ENCODE data around the gene RNF157. TPM values are rescaled to one million over a fixed set of nuclear protein-coding genes. Genes with fewer than 3 reads are reported as not detected.

RNF157 gene
- total and polyA plus RNA-seq, 2 of the 4 experiments (the other 2 are of a cell fraction), result 0.54 to 1.3 TPM

- Histone ChIP-seq H2AK5ac (ENCODE audit: low read depth, low read length) (no peak overlapping the region), H4K5ac (ENCODE audit: low read depth, low read length) (no peak overlapping the region), H2BK120ac (ENCODE audit: low read depth, low read length) (no peak overlapping the region), H2BK5ac (ENCODE audit: low read depth, low read length, poor library complexity, severe bottlenecking) (no peak overlapping the region), H3K14ac (replicated peaks; ENCODE audit: low read depth, low read length) (no peak overlapping the region), H2AFZ (replicated peaks; ENCODE audit: low read length, poor library complexity) (peak overlapping the region; percentile 65), H4K8ac (ENCODE audit: low read depth in 2 of 2, low read length in 2 of 2) (no peak overlapping the region), H2AK9ac (replicated peaks; ENCODE audit: low read depth, low read length, poor library complexity) (peak overlapping the region; percentile 71), H3K36me3 (ENCODE audit: control insufficient read depth, insufficient read depth, low read length) (peaks cover 4% of the 10 kb centered on the region), H3K56ac (ENCODE audit: extremely low read depth, insufficient read depth, low read length) (no peak overlapping the region), H3K4me3 (ENCODE audit: insufficient read depth, low read depth, low read length) (no peak overlapping the region), H3K4ac (ENCODE audit: low read depth, low read length) (no peak overlapping the region), H3K79me1 (ENCODE audit: low read depth in 1 of 2, low read length in 2 of 2) (peaks cover 0 to 5% of the 10 kb centered on the region in 2 experiments; a peak in 1 of 4 replicates), H3K9me3 (ENCODE audit: control insufficient read depth, insufficient read depth, low read length) (no peaks in the 10 kb centered on the region), H3K9me1 (ENCODE audit: insufficient read depth, low read length) (peaks cover 6% of the 10 kb centered on the region), H2BK20ac (ENCODE audit: low read depth, low read length) (no peak overlapping the region), H4K20me1 (ENCODE audit: insufficient read depth, low read length) (no peaks in the 10 kb centered on the region; the same call in 1 of the 2 replicates), H3K23ac (ENCODE audit: low read depth, low read length) (no peak overlapping the region), H3K18ac (ENCODE audit: low read depth, low read length) (no peak overlapping the region), H3K27ac (ENCODE audit: insufficient read depth, low read length) (no peak overlapping the region), H3K4me2 (ENCODE audit: low read depth, low read length) (no peak overlapping the region), H3K9ac (ENCODE audit: low read depth, low read length) (no peak overlapping the region), H2BK15ac (ENCODE audit: low read depth, low read length) (no peak overlapping the region), H3K4me1 (ENCODE audit: control insufficient read depth, insufficient read depth, low read length) (peaks cover 4% of the 10 kb centered on the region), H3K27me3 (ENCODE audit: control insufficient read depth, insufficient read depth, low read length) (no peaks in the 10 kb centered on the region), H4K91ac (ENCODE audit: insufficient read depth, low read depth, low read length) (no peak overlapping the region)
- BruUV-seq (replicated peaks), result no TSS peak
- DNase-seq (no peak), ATAC-seq (ENCODE audit: low read depth) (no peak)
- in situ Hi-C loops (cut with MboI; ENCODE audit: low sequenced_read_pairs), result loop anchor here (5.0 to 10.0 kb wide), 2 partner anchors 163 to 375 kb away; partner anchors contain the start of gene MRPL38
- WGBS, 2 experiments (ENCODE audit: extremely low coverage in 2 of 2, insufficient read length in 1 of 2), result 75% methylated on average over 4 of the region's 15 CpGs; no CpG with 5 or more reads in 1 of the 2 experiments
- TF ChIP-seq RAD21 (IDR thresholded peaks at IDR 0.05; ENCODE audit: low read length), result no peak
- ChIA-PET POLR2A (ENCODE audit: unreplicated experiment) (no interaction called here), CTCF (interaction anchor here (0.5 to 2.7 kb wide), 16 partner anchors 9 to 266 kb away, joined by 3 to 27 read pairs (median 4); partner anchors contain the start of genes EXOC7 and UBALD2)
- intact Hi-C loops (cut with micrococcal nuclease), result loop anchor here (1.0 kb wide), 1 partner anchor 159 kb away; no protein-coding TSS in a partner anchor
- dilution Hi-C loops (cut with HindIII; ENCODE audit: low sequenced_read_pairs, unreplicated experiment), result no loop called here
Measured at GRCh38 chr17:76279742-76280287, 39.5 kb upstream of the RNF157 start.

All from IMR-90 (cell line).